WTC11 (cell line): Measurements from ENCODE around the gene SYNJ2. TPM values are rescaled to one million over a fixed set of nuclear protein-coding genes. Genes with fewer than 3 reads are reported as not detected.

Source experiments
- ATAC-seq: fragments of 200-7000 bp; cut with Tn5 transposase; 2 replicates; pipeline ENCODE4 v1.10.0; 2021; ENCODE audit warnings: mild to moderate bottlenecking, moderate library complexity
- CTCF ChIA-PET: fragments of 300-600 bp; sonication (Branson Sonifier 250); formaldehyde crosslinking; loops from one replicate; lab custom pipeline; 2021; ENCODE audit warnings: antibody characterized with exemption; lab: Charles Lee
- POLR2A ChIA-PET: fragments of 350-600 bp; sonication (Branson Sonifier 250); formaldehyde crosslinking; loops from one replicate; lab custom pipeline; 2021; ENCODE audit warnings: antibody characterized with exemption; lab: Charles Lee
- DNase-seq: peaks from one replicate; pipeline ENCODE4 v3.0.0; 2021; ENCODE audit warnings: low spot score
- H3K27ac Mint-ChIP-seq: 2 replicates; pipeline ENCODE4 v1.8.0; 2021; ENCODE audit warnings: mixed read lengths
- H3K27me3 Mint-ChIP-seq: 2 replicates; pipeline ENCODE4 v1.8.0; 2021; ENCODE audit warnings: low read depth, mild to moderate bottlenecking, moderate library complexity, mixed read lengths
- H3K36me3 Mint-ChIP-seq: 2 replicates; pipeline ENCODE4 v1.8.0; 2021; ENCODE audit warnings: mixed read lengths
- H3K4me1 Mint-ChIP-seq: 2 replicates; pipeline ENCODE4 v1.8.0; 2022; ENCODE audit warnings: mixed read lengths
- H3K4me3 Mint-ChIP-seq: 2 replicates; pipeline ENCODE4 v1.8.0; 2021; ENCODE audit warnings: mild to moderate bottlenecking, moderate library complexity, mixed read lengths
- H3K9me3 Mint-ChIP-seq: 2 replicates; pipeline ENCODE4 v1.8.0; 2021; ENCODE audit warnings: mixed read lengths
- CDX4 ChIP-seq: fragments of 250-450 bp; sonication (Bioruptor Pico); IDR thresholded peaks from 2 replicates; pipeline ENCODE4 v1.9.0; 2021; ENCODE audit warnings: moderate library complexity, mild to moderate bottlenecking, inconsistent platforms, borderline replicate concordance
- CREB1 ChIP-seq: sonication (generic); formaldehyde crosslinking; IDR thresholded peaks from 2 replicates; pipeline ENCODE4 v1.8.0; 2023; ENCODE audit warnings: mild to moderate bottlenecking, missing genetic modification reagents
- E2F5 ChIP-seq: sonication (generic); formaldehyde crosslinking; IDR thresholded peaks from 2 replicates; pipeline ENCODE4 v1.8.1; 2022; ENCODE audit warnings: mild to moderate bottlenecking, moderate library complexity, missing genetic modification reagents
- ESRRA ChIP-seq: sonication (generic); formaldehyde crosslinking; IDR thresholded peaks from 2 replicates; pipeline ENCODE4 v1.8.1; 2022; ENCODE audit warnings: mild to moderate bottlenecking, missing genetic modification reagents, borderline replicate concordance
- FOXK1 ChIP-seq: sonication (generic); formaldehyde crosslinking; IDR thresholded peaks from 2 replicates; pipeline ENCODE4 v1.8.0; 2022; ENCODE audit warnings: mild to moderate bottlenecking, moderate library complexity, missing genetic modification reagents
- GABPB1 ChIP-seq: sonication (generic); formaldehyde crosslinking; IDR thresholded peaks from 2 replicates; pipeline ENCODE4 v1.8.1; 2023; ENCODE audit warnings: mild to moderate bottlenecking, missing genetic modification reagents
- GTF2I ChIP-seq: fragments of 250-450 bp; sonication (Bioruptor Pico); conservative IDR thresholded peaks from 2 replicates; pipeline ENCODE4 v1.4.0; 2021; ENCODE audit warnings: mild to moderate bottlenecking
- KAT7 ChIP-seq: sonication (generic); formaldehyde crosslinking; IDR thresholded peaks from 2 replicates; pipeline ENCODE4 v1.8.1; 2023; ENCODE audit warnings: missing genetic modification reagents, mild to moderate bottlenecking, borderline replicate concordance
- MYBL2 ChIP-seq: sonication (generic); formaldehyde crosslinking; IDR thresholded peaks from 2 replicates; pipeline ENCODE4 v1.8.1; 2023; ENCODE audit warnings: mild to moderate bottlenecking, moderate library complexity, missing genetic modification reagents
- SMAD4 ChIP-seq: sonication (generic); formaldehyde crosslinking; IDR thresholded peaks from 2 replicates; pipeline ENCODE4 v1.8.0; 2022; ENCODE audit warnings: mild to moderate bottlenecking, missing genetic modification reagents
- TP53 ChIP-seq: sonication (generic); formaldehyde crosslinking; IDR thresholded peaks from 2 replicates; pipeline ENCODE4 v1.8.1; 2023; ENCODE audit warnings: mild to moderate bottlenecking, missing genetic modification reagents
- USF1 ChIP-seq: sonication (generic); formaldehyde crosslinking; IDR thresholded peaks from 2 replicates; pipeline ENCODE4 v1.8.0; 2022; ENCODE audit warnings: mild to moderate bottlenecking, missing genetic modification reagents
- ZMAT4 ChIP-seq: fragments of 250-450 bp; sonication (Bioruptor Pico); IDR thresholded peaks from 2 replicates; pipeline ENCODE4 v1.9.0; 2021; ENCODE audit warnings: mild to moderate bottlenecking
- ZNF121 ChIP-seq: sonication (generic); formaldehyde crosslinking; IDR thresholded peaks from 2 replicates; pipeline ENCODE4 v1.8.0; 2023; ENCODE audit warnings: missing genetic modification reagents
- ZNF219 ChIP-seq: sonication (generic); formaldehyde crosslinking; IDR thresholded peaks from 2 replicates; pipeline ENCODE4 v1.8.0; 2023; ENCODE audit warnings: missing genetic modification reagents, mild to moderate bottlenecking, borderline replicate concordance
- ZNF281 ChIP-seq: sonication (generic); formaldehyde crosslinking; IDR thresholded peaks from 2 replicates; pipeline ENCODE4 v1.8.0; 2023; ENCODE audit warnings: mild to moderate bottlenecking, missing genetic modification reagents
- ZNF396 ChIP-seq: fragments of 250-450 bp; sonication (Bioruptor Pico); IDR thresholded peaks from 2 replicates; pipeline ENCODE4 v1.8.0; 2021; ENCODE audit warnings: mild to moderate bottlenecking, moderate library complexity, borderline replicate concordance
- total RNA-seq: library from RNA; stranded (reverse); gene quantifications from 3 replicates; pipeline ENCODE4 v1.2.3, GENCODE V29; 2021
- TF ChIP-seq, protein P1 (sequence below): fragments of 250-450 bp; sonication (Bioruptor Pico); conservative IDR thresholded peaks from 2 replicates; pipeline ENCODE4 v1.9.0; 2021; ENCODE audit warnings: mild to moderate bottlenecking
- TF ChIP-seq, protein P2 (sequence below): sonication (generic); formaldehyde crosslinking; IDR thresholded peaks from 2 replicates; pipeline ENCODE4 v1.8.0; 2022; ENCODE audit warnings: mild to moderate bottlenecking, missing genetic modification reagents
- TF ChIP-seq, protein P3 (sequence below): sonication (generic); formaldehyde crosslinking; conservative IDR thresholded peaks from 2 replicates; pipeline ENCODE4 v1.8.1; 2023; ENCODE audit warnings: mild to moderate bottlenecking, low read depth, missing genetic modification reagents, moderate library complexity

The SYNJ2 gene
- total RNA-seq, 1 experiment from 2014 or later: 15.3 TPM

DNA sequence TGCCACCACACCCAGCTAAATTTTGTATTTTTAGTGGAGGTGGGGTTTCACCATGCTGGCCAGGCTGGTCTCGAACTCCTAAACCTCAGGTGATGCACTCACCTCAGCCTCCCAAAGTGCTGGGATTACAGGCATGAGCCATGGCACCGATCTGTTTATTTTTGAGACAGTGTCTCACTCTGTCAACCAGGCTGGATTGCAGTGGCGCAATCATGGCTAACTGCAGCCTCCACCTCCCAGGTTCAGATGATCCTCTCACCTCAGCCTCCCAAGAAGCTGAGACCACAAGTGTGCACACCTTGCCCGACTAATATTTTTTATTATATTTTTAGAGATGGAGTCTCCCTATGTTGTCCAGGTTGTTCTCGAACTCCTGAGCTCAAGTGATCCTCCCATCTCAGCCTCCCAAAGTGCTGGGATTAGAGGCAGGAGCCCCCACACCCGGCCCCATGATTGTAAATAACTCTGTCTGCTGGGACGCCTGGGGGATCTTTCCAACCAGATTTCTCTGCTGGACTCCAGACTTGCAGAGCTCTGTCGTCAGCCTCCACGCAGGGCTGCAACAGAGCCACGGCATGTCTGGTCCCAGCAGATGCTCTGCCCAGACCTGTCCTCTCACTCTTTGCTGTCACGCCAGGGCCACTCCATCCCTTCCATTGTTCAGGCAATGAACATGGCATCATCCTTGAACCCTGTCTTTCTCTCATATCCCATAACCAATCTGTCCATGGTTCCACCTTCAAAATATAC is 25.3 kb downstream of the SYNJ2 start (continued):
- TF ChIP-seq E2F5 (CRISPR knock-in tag) (no peak), ESRRA (CRISPR knock-in tag) (no peak), FOXK1 (no peak), ZMAT4 (CRISPR knock-in tag) (no peak), ZNF219 (CRISPR knock-in tag) (no peak), ZNF121 (CRISPR knock-in tag) (no peak)

GRCh38 chr6:158008864-158009113 is 27.1 kb downstream of the SYNJ2 start:
- POLR2A ChIA-PET: no interaction called here
- no peak for TF ChIP-seq KAT7 (CRISPR knock-in tag)
- TF ChIP-seq GTF2I: peak; percentile 77
- TF ChIP-seq, all 79 proteins: peak for 1
- H3K27ac Mint-ChIP-seq: peak overlapping the region; percentile 69; the same call in 1 of the 2 replicates
- H3K4me1 Mint-ChIP-seq: peaks cover 10% of the 10 kb centered on the region
- H3K4me3 Mint-ChIP-seq: no peak overlapping the region
- DNase-seq (no peak), ATAC-seq (no peak)
- H3K27me3 Mint-ChIP-seq: no peaks in the 10 kb centered on the region
- H3K9me3 Mint-ChIP-seq: peaks cover 28% of the 10 kb centered on the region
- CTCF ChIA-PET: interaction anchor here (1.0 to 1.3 kb wide), 3 partner anchors 10 to 64 kb away, joined by 4 to 10 read pairs (median 5); no protein-coding TSS in a partner anchor
- peaks cover 16% of the 10 kb centered on the region for H3K36me3 Mint-ChIP-seq

DNA sequence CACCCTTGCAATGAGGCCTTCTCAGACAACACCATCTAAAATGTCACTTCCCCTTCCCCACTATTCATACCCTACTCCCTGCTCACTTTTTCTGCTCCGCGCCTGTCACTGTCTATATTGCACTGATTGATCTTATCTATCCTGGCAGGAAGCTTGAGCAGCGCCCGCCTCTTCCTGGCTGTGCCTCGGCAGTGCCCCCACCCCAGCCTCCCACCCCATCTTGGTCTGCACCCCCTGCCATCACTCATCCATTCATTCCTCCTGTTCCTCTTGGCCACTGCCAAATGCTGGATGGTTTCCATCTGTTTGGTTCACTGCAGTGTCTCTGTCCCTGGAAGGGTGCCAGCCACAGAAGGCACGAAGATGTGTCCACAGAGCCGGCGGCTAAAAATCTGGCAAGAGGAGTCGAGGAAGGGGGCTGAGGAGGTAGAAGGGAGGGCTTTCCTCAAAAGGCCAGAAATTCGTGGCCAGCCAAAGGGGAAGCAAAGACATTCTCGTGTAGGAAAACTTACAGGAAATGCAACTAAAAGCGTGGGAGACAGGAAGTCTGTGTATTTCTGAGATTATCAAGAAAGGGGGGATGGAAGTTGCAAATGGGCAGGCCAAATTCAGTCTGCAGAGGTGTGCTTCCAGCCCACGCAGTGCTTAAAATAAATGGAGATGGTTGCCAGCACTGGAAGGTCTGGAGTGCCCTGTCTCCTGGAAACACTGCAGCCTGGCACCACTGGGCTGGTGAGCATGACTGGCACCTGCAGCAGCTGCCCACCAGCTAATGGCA is 27.6 kb downstream of the SYNJ2 start:
- peaks cover 16% of the 10 kb centered on the region for H3K36me3 Mint-ChIP-seq
- ChIA-PET CTCF (interaction anchor here (1.3 kb wide), 1 partner anchor 18 kb away, joined by 10 read pairs; no protein-coding TSS in a partner anchor), POLR2A (no interaction called here)
- H3K9me3 Mint-ChIP-seq: peaks cover 31% of the 10 kb centered on the region
- H3K4me1 Mint-ChIP-seq: peaks cover 7% of the 10 kb centered on the region
- H3K27ac Mint-ChIP-seq: peak overlapping the region; percentile 69; the same call in 1 of the 2 replicates
- DNase-seq (no peak), ATAC-seq (no peak)
- no peak overlapping the region for H3K4me3 Mint-ChIP-seq
- H3K27me3 Mint-ChIP-seq: no peaks in the 10 kb centered on the region
- no peak for TF ChIP-seq CDX4 (CRISPR knock-in tag)
- TF ChIP-seq ZNF396 (CRISPR knock-in tag): no peak
- TF ChIP-seq CREB1 (CRISPR knock-in tag): no peak
- no peak for TF ChIP-seq ZNF281 (CRISPR knock-in tag)
- TF ChIP-seq GABPB1: no peak
- no peak for TF ChIP-seq TP53 (CRISPR knock-in tag)
- TF ChIP-seq, protein P1, sequence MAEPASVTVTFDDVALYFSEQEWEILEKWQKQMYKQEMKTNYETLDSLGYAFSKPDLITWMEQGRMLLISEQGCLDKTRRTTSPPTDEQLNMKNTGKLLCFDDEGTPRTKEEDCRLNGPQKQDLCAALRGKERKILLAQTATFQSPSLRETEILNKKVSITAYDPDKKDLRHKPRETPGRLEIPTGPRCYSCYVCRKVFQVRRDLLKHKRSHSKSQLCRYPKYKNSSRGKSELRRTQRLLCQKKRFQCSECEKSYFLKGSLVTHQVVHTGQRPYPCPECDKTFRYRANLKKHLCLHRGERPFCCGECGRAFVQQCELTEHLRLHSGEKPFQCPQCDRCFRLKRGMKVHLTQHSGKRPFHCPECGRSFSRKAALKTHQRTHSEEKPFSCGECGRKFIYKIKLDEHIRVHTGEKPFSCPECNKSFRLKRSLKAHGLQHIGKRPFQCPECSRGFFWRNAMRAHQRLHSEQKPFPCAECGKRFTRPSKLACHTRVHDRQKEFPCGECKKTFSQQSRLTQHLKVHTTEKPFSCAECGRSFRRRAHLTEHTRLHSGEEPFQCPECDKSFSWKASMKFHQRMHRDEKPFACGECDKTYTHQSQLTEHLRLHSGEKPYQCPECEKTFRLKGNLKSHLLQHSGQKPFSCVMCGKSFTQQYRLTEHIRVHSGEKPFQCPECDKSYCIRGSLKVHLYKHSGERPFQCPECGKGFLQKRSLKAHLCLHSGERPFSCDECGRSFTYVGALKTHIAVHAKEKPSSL (CRISPR knock-in tag): no peak
- TF ChIP-seq, protein P2, sequence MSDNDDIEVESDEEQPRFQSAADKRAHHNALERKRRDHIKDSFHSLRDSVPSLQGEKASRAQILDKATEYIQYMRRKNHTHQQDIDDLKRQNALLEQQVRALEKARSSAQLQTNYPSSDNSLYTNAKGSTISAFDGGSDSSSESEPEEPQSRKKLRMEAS (CRISPR knock-in tag): no peak
- TF ChIP-seq MYBL2 (CRISPR knock-in tag): no peak
- TF ChIP-seq USF1: no peak
- no peak for TF ChIP-seq SMAD4
- TF ChIP-seq, protein P3, sequence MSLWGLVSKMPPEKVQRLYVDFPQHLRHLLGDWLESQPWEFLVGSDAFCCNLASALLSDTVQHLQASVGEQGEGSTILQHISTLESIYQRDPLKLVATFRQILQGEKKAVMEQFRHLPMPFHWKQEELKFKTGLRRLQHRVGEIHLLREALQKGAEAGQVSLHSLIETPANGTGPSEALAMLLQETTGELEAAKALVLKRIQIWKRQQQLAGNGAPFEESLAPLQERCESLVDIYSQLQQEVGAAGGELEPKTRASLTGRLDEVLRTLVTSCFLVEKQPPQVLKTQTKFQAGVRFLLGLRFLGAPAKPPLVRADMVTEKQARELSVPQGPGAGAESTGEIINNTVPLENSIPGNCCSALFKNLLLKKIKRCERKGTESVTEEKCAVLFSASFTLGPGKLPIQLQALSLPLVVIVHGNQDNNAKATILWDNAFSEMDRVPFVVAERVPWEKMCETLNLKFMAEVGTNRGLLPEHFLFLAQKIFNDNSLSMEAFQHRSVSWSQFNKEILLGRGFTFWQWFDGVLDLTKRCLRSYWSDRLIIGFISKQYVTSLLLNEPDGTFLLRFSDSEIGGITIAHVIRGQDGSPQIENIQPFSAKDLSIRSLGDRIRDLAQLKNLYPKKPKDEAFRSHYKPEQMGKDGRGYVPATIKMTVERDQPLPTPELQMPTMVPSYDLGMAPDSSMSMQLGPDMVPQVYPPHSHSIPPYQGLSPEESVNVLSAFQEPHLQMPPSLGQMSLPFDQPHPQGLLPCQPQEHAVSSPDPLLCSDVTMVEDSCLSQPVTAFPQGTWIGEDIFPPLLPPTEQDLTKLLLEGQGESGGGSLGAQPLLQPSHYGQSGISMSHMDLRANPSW (CRISPR knock-in tag): no peak
